T-helper 2 cell (primary cell): ENCODE measurements around the gene PVALB.

Source experiments
- DNase-seq, 5 experiments: peaks; one replicate each; pipeline versions ENCODE4 v3.0.0 to v3.0.0-alpha.2; 2012 to 2022

The PVALB gene

DNA sequence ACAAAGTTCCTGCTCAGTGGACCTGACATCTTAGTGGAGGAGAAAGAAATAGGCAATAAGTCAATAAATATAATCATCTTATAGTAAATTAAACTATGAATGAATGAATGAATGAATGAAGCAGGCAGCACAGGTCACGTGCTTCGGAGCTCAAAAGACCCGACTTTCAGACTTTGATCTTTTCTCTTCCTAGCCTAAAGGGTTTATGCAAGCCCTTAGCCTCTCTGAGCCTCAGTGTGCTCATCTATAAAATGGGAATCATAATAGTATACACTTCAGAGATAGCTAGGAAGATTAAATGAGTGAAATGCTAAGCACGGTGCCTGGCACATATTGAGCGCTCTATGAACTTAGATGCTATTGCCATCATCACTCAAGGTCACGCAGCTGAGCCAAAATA lies 7.5 kb downstream of the PVALB start:
- DNase-seq, result no peak

DNA sequence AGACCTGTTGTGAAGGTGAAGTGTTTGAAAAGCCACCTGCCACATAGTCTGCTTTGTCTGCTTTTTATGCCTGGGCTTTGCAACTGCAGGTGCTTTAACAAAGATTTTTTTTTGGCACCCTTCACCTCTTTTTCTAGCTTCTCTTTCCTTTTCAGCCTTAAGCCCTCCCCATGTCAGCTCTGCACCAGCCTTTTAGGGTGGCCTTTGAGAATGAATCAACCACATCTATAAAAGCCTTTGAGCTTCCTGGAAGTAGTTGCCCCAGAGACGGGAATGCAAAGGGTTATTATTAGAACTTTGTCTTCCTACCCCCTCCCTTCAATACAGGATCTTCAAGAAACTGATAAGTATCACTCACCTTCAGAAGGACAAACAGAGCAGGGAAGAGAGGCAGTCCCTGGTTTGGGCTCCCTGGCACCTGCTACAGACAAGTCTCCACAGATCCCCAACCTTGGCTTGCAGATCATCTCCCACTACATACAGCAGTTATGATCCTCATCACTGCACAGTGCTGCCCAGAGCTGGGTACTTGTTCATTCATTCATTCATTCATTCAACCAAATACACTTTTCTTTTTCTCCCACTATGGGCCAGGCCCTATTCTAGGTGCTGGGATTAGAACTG lies 8.0 kb downstream of the PVALB start:
- no peak for DNase-seq

DNA sequence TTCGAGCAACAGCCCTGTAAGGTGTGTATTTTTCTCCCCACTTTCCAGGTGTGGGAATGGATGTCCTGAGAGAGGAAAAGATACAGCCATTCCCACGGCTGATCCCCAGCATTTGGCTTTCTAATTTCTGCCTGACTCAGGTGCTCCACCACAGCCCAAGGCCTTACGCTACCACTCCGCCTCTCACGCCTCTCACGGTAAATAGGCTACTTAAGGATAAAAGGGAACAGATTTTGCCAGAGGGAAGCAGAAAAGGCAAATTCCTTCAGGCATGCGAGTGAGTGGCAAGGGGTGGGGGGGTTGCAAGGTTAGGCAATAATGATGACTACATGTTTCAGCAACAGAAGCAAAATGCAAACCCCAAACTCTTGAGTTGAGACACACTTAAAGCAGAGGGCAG lies 9.2 kb downstream of the PVALB start:
- DNase-seq, result no peak

DNA sequence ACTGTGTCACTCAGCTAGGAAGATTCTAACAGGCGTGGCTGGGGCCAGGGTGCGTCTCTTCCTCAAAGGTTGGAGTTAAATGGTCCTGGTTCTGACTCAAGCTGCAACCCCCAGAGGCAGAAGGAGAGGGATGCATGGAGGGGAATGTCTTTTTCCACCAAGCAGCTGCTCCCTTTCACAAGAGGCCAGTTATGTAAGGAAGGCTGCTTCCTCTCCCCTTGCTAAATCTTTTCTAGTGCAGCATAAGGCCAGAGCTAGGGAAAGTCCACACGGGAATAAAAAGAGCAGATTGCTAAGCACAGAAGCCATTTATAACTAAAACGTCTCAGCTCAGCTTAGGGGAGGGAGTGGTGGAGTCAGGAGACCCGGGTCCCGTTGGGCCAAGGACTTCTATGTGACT lies 10.0 kb downstream of the PVALB start:
- DNase-seq, result no peak

DNA sequence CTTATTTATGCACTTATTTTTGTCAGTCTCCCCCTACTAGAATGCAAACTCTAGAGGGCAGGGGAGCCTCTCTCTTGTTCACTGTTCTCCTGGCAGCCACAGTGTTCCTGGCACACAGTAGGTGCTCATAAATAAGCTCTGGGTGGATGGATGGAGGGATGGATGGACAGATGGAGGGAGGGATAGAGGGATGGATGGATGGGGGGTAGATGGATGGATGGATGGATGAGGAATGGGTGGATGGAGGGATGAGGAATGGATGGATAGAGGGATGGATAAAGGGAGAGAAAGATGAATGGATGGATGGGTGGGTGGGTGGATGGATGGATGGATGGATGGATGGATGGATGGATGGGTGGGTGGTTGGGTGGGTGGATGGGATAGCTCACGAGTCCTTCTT lies 13.5 kb downstream of the PVALB start:
- DNase-seq, result no peak

DNA sequence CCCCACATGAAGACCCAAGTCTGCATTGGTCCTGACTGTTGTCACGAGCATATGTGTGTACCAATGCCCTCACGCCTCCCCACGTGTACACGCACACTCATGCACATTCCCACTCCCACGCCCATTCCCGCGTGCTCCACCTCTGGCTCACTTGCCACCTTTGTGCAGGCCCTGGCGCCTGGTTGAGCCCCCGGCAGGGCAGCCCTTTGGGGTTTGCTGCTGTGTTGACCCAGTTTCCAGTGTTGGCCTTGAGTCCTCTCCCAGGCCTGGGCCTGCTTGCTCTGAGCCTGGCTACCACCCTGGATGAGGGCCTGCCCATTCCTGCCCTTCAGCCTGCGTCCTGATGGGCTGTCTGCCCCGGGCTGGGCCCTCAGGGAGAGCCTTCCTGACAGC lies 18.2 kb downstream of the PVALB start:
- DNase-seq, result no peak

DNA sequence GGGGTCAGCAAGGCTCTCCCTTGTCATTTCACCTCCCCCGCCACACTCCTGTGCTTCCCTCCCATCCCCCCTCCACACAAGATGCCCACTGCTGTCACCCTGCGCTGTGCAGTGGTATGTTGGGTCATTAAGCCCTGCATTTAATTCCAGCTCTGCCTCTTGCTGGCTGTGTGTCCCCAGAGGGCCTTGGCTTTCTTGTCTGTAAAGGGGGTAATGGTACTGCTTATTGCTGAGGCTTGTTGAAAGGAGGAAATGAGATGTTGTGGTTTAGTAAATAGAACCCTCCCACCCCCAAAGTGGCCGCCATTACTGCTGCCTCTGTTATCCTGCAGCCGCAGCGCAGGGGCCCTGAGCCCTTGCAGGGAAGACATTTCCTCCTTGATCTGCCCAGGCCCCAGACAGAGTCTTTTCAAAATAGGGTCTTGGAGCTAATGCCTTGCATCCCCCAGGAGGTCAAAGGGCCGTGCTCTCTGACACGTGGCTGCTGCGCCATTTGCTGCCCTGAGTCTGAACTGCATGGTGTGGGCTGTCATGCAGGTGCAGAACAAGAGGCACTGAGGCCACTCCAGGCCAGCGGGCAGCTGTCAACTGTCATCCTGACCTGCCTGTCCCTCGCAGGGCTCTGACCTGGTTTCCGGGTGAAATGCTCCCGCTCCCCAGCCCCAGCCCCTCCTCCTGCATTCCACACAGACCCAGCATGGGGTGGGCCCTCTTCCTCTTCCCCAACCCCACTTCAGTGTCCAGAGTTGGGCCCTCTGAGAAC lies 18.7 kb downstream of the PVALB start:
- DNase-seq, result no peak

DNA sequence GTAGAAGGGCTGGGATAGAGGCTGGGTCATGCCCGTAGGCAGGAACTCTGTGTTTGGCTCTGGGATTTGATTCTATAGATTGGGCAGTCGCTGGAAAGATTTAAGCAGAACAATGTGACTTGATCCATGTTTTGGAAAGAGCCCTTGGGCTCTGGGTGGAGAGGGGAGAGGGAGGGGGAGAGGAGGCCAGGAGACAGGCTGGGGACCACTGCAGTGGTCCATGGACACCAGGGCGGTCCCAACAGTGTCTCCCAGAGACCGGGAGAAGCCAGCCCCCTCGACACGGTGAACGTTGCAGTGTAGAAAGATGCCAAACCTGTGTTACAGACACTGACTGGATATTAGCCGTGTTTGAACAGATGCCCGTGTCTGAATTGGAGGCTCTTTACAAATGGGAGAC lies 19.5 kb downstream of the PVALB start:
- no peak for DNase-seq

DNA sequence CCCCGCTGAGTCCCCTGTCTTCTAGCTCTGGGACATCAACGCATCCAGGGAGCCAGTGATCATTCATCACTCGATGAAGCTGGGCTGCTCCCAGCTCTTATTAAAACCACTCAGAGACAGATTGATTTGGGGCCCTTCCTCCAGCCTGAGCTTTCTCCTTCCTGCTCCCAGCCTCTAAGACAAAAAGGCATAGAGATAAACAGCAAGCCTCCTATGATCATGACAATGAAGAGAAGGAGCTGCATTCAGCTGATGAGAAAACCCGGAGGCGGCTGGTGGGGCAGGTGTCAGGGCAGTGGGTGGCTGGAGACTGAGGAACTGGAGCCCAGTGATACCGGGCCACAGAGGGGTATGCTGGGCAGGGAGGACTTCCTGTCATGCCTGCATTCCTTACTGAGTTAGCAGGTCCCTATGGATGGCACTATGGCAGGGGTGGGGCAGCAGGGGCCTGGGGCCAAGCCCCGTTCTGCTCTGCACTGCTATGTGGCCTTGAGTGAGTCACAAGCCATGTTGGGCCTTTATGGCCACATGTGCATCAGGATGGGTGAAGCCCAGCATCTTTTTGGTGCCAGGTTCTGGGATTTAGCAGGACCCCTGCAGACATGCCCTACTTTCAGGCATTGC lies 20.2 kb downstream of the PVALB start:
- no peak for DNase-seq

DNA sequence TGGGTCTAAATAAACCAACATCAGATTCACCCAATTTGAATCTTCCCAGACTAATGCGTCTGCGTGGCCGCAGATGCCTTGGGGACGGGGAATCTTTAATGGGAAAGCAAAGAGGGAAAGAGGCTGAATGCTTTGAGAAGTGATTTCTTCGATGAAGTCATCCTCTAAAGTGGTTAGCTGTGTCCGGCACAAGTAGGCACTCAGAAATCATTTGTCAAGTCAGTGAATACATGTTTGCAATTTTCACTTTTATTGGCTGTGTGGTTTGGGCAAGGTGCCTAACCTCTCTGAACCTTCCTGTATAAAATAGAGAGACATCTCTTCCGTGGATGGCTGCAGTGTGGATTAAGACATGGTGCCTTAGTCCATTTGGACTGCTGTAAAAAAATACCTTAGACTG lies 21.2 kb downstream of the PVALB start:
- no peak for DNase-seq

DNA sequence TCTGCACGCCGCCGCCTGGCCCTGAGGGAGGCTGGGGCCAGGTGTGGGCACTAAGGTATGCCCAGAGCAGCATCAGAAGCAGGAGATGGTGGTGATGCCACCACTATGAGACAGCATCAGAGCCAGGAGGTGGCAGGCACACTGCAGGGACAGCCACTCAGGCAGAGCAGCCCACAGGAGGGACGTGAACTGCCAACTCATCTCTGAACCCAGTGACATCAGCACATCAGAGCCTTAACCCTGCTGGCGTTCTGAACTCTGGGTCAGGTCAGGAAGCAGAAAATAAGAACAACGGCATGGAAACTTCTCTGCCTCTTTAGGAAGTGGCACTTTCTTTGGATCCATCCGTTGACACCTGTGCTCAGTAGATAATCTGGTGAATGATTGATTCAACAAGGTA lies 26.2 kb downstream of the PVALB start:
- peak in 1 of 5 experiments; percentile 86 for DNase-seq

DNA sequence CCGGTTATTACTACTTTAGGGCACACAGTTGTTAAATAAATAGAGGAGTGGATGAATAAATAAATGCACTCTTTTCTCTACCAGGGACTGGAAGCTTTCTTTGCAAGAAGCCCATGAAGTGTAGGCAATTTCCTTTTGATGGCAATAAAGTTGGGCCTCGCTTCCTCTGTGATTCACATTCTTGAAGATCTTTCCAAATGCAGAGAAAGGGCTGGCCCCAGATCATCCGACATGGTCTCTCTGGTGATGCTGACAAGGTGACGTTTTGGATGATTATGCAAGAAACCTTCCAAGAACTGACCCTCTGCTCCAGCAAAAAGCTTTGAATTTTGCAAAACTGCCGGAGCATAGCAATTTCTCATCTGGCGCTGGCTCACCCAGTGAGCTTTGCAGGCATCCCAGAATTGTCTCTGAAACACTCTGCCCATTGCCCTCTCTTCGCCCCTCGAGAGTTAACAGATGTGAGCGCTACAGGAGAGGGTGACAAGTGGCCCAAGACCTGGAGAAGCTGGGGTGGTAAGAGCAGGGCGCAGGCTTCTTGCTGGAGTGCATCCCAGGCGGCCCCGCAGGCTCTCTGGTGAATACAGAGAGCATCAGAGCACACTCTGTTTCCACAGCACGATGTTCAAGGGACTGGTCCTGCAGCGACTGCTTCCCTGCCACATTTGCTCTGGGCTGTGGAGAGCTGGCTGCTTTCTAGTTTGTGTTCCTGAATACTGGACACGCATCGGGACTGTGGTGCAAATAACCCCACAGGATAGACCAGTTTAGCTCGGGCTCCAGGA lies 29.4 kb downstream of the PVALB start:
- no peak for DNase-seq

DNA sequence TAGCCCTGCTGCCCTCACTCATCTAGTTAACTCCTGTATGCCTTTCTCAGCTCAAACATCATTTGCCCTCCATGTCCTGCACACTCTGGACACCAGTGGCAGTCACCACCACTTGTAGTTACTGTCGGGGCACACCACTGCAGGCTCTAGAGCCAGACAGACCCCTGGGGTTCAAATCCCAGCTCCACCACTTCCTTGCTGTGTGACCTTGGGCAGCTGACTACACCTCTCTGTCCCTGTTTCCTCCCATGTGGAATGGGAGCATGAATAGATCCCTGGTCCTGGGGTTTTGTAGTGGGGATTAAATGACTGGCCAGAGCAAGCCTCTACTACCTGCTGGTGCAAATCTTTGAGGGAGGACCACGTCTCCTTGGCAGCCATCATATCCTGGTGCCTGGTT lies 33.1 kb downstream of the PVALB start:
- DNase-seq, result no peak

DNA sequence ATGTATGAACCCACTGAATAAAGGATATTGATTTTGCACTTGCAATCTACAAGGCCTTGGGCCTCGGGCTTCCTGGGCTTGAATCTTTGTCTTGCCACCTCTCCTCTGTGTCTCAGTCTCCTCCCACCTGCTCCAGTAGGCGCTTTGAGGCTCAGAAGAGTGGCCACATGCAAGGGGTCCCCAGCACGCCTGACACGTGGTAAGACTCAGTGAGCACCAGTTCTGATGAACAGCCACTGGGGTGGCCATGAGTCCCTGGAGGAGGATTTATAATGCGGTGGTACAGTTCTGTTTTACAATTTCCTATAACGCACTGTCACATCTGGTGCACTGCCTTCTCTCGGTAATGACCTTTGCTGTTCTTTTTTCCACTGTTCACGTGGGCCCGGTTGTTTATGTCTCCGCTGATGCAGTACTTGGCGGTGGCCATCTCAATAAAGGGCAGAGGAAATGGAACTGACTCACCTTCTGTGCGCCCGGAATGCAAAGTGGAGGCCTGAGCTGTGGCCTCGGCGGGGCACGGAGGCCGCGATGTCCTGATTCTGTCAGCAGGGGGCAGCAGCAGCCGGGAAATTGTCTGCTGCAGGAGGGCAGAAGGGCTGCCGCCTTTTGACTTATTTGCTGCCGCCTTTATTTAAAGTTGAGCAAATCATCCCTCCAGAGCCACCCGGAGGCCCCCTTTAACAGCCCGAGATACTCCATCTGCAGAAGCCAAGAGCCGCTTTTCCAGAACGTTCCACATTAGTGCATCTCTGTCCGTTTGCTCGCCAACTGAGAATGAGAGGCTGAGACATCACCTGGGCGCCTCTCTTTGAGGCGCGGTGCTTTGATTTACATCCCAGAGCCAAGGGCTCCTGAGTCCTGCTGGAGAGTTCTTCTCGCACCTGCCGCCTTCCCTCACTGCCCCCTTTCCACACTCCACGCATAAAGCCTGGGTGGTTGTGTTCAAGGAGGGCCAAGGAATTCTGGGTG lies 34.9 kb downstream of the PVALB start:
- peak; percentile 63 to 85 (median 70) for DNase-seq

DNA sequence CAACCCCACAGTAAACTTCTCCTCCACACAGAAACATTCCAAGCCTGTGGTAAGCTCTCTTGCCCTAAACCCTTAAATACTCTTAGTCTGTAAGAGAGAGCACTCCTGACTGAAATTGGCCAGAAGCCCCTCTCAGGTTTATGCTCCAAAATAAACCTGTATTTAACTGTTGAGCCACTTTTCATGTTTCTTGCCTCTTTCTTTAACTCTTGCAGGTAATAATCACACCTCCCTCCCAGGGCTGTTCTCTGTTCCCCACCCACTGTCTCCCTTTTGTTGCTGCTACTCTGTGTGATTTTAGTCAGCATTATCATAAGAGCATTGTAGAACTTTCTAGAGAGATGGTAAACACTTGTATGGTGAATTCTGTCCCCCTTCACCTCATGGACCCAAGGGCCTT lies 38.8 kb downstream of the PVALB start:
- no peak for DNase-seq

DNA sequence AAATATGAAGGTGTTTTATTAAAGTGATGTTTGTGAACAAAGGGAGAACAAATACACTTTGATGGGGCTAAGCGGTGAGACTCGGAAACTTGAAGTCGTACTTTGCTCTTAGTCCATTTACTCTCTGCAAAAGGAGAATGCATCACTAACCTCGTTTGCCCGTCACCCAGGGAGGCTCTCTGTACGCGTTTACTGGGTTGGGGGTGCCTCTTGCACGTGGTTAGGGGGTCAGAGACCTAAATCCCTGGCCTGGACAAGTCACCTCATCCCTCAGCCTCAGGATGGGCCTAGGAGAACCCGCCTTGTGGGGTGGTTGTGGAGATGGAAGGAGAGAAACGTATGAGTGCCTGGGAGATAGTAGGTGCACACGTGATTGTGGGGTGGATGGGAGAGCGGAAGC lies 40.1 kb downstream of the PVALB start:
- DNase-seq, result no peak

DNA sequence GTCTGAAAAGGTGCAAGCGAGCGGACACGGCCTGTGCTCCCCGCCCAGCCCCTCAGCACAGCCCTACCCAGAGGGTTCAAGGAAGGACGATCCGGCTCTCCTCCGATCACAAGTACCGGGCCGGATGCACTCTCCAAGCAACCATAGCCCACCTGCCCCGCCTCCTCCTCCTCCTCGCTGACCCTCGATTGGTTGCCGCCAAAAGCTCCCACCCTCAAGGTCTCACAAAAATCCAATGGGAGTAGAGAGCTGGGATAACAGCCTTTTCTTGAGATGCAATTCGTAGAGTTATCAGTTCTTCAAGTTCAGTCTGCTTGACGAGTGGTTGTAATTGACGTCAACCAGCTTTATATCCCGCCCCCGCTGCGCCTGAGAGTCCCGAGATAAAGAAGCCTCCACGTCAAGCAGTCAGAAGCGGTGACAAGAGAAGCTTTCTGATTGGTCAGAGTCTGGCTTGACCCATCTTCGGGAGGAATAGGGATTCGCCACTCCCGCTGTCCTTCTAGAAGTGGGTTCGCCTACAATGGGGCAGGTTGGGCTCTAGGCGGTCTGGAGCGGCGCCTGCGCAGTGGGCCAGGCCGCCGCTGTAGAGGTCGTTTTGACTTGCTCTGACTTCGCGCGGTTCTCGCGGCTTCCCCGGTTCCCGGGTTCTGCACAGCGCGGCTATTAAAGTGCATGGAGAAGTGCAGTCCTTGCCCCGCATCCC lies 40.7 kb downstream of the PVALB start, which contains the start of gene IFT27:
Gene IFT27 (minus strand): TSS at position 156 of the 706 bp plus-strand sequence. CDS start 412 bp downstream, outside the sequence.
- peak; percentile 78 to 100 (median 96) for DNase-seq

DNA sequence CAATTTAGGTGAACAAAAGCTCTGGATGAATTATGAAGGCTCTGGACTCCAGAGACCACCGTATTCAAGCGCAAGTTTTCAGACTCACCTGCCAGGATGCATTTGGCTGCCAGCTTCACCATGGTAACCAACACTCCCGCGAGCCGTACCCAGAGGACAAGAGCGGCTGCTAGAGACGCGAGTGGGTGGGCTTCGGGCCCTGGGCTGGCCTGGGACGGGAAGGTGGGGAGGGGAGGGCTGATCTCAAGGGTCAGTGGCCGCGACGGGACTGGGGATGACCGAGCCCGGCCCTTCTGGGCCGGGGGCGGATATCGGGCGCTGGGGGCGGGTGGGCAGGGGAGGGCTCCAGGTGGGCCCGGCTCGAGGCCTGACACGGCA lies 41.3 kb downstream of the PVALB start:
- DNase-seq, result peak in 2 of 5 experiments; percentile 26 to 45

DNA sequence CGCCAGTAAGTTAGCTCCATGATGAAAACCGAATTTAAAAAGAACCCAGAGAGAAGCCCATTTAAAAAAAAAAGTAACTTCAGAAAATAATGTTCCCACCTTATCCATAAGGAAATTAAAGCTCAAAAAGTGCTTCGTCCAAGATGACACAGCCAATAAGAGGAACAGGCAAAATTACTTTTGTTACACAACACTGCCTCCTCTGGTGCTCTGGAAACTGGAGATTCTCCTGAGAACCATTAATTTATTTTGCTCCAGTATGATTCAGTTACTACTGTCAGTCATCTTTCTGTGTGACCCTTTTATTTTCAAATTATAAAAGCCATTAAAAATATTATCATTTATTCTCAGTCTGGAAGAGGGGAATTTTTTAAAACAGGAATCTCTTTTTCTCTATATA lies 42.9 kb downstream of the PVALB start:
- DNase-seq, result no peak

DNA sequence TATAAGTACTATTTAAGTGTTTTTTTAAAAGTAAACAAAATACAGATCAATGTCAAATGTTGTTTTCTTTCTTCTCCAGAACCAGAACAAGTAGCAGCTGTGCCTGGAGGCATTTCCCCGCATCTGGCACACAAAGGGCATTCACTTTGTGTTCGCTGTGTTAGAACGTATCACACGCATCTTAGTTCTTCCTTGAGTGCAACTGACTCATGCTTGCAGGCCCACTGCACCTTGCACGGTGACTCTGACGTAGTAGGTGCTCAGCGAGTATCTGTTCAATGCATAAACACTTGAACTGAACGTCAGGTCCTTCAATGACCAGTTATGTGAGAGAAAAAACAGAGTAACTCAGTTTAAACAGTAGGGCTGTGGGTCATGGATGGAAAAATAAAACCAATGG lies 44.4 kb downstream of the PVALB start:
- DNase-seq, result no peak

DNA sequence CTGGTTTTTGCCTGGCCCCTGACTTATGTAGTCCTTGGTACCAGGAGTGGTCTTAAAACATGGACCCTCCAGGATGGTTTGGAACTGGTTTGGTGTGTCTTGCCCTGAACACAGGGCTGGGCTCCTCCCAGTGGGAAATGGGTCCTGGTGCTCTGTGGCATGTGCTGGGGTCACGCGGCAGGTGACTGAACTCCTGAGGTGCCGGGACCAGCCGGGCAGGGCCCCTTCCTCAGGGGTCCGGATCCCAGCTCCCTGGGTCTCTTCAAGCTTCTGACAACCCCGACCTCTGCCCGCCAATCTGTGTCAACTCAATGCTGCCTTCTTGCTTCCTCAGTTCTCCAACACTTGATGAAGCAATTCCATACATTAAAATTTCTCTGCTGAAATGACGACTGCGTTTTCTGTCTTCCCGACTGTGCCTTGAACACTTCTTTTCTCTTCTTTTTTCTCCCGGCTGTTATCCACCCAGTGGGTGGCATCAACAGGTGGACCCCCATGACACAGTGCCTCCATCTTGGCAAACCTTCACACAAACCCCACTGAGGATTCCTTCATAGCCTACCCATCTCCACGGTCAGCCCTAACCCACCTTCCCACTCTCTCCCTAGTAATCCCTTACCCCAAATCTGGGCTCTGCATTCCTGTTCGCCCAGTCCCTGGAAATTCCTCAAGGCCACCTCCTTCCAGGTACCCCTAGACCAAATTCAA lies 45.3 kb downstream of the PVALB start:
- no peak for DNase-seq
